ENCODE results near the gene FAM204A.
A peak's percentile ranks its signal among the peaks of the same experiment; 100 is the strongest.

The FAM204A gene

GRCh38 chr10:118286051-118286838, 55.9 kb downstream of the FAM204A start:
- no peak for DNase-seq (ENCODE audit: low read depth in 1 of 2, low spot score in 1 of 2)

- no peak for DNase-seq (ENCODE audit: low read depth in 1 of 2, low spot score in 1 of 2)
Measured at GRCh38 chr10:118282670-118283069, 59.5 kb downstream of the FAM204A start.

GRCh38 chr10:118278649-118279048, 63.5 kb downstream of the FAM204A start:
- no peak for DNase-seq (ENCODE audit: low read depth in 1 of 2, low spot score in 1 of 2)

GRCh38 chr10:118277871-118278270, 64.3 kb downstream of the FAM204A start:
- DNase-seq (ENCODE audit: low read depth in 1 of 2, low spot score in 1 of 2): no peak

GRCh38 chr10:118276727-118277126, 65.4 kb downstream of the FAM204A start:
- no peak for DNase-seq (ENCODE audit: low read depth in 1 of 2, low spot score in 1 of 2)

GRCh38 chr10:118276204-118276603, 65.9 kb downstream of the FAM204A start:
- DNase-seq (ENCODE audit: low read depth in 1 of 2, low spot score in 1 of 2): no peak

GRCh38 chr10:118273662-118274061, 68.5 kb downstream of the FAM204A start:
- DNase-seq (ENCODE audit: low read depth in 1 of 2, low spot score in 1 of 2): no peak

- DNase-seq (ENCODE audit: low read depth in 1 of 2, low spot score in 1 of 2): no peak
Measured at GRCh38 chr10:118272767-118273166, 69.4 kb downstream of the FAM204A start.

- DNase-seq (ENCODE audit: low read depth in 1 of 2, low spot score in 1 of 2): no peak
Measured at GRCh38 chr10:118272149-118272721, 69.9 kb downstream of the FAM204A start.

- no peak for DNase-seq (ENCODE audit: low read depth in 1 of 2, low spot score in 1 of 2)
Measured at GRCh38 chr10:118271671-118272070, 70.5 kb downstream of the FAM204A start.

- DNase-seq (ENCODE audit: low read depth in 1 of 2, low spot score in 1 of 2): no peak
Measured at GRCh38 chr10:118266098-118266748, 75.9 kb downstream of the FAM204A start.

GRCh38 chr10:118264838-118265470, 77.2 kb downstream of the FAM204A start:
- no peak for DNase-seq (ENCODE audit: low read depth in 1 of 2, low spot score in 1 of 2)

- DNase-seq (ENCODE audit: low read depth in 1 of 2, low spot score in 1 of 2): no peak
Measured at GRCh38 chr10:118264252-118264651, 77.9 kb downstream of the FAM204A start.

- DNase-seq (ENCODE audit: low read depth in 1 of 2, low spot score in 1 of 2): no peak
Measured at GRCh38 chr10:118262538-118262937, 79.6 kb downstream of the FAM204A start.

- DNase-seq (ENCODE audit: low read depth in 1 of 2, low spot score in 1 of 2): peak in 1 of 2 donors; percentile 5
Measured at GRCh38 chr10:118259288-118259906, 82.7 kb downstream of the FAM204A start.

GRCh38 chr10:118258285-118258684, 83.8 kb downstream of the FAM204A start:
- no peak for DNase-seq (ENCODE audit: low read depth in 1 of 2, low spot score in 1 of 2)

GRCh38 chr10:118256825-118257570, 85.1 kb downstream of the FAM204A start:
- DNase-seq (ENCODE audit: low read depth in 1 of 2, low spot score in 1 of 2): no peak

- no peak for DNase-seq (ENCODE audit: low read depth in 1 of 2, low spot score in 1 of 2)
Measured at GRCh38 chr10:118256209-118256608, 85.9 kb downstream of the FAM204A start.

- no peak for DNase-seq (ENCODE audit: low read depth in 1 of 2, low spot score in 1 of 2)
Measured at GRCh38 chr10:118255355-118255754, 86.8 kb downstream of the FAM204A start.

GRCh38 chr10:118254654-118255053, 87.5 kb downstream of the FAM204A start:
- no peak for DNase-seq (ENCODE audit: low read depth in 1 of 2, low spot score in 1 of 2)

- no peak for DNase-seq (ENCODE audit: low read depth in 1 of 2, low spot score in 1 of 2)
Measured at GRCh38 chr10:118253397-118253796, 88.7 kb downstream of the FAM204A start.
